Erythroblast (primary cell): ENCODE measurements around the gene TRAPPC3L.

ENCODE experiments used
- GATA1 ChIP-seq: IDR thresholded peaks from 2 replicates; pipeline ENCODE4 v1.6.1; 2011; ENCODE audit warnings: low read depth, mild to moderate bottlenecking, control low read depth, low read length, moderate library complexity
- POLR2A ChIP-seq: IDR thresholded peaks from 2 replicates; pipeline ENCODE4 v1.6.1; 2011; ENCODE audit warnings: mild to moderate bottlenecking, low read length

- TF ChIP-seq POLR2A: no peak
- TF ChIP-seq GATA1: no peak
These were observed 93.6 kb downstream of the TRAPPC3L start for GRCh38 chr6:116451916-116452315.
